ENCODE measurements around the gene HDAC1.

The HDAC1 gene

DNA sequence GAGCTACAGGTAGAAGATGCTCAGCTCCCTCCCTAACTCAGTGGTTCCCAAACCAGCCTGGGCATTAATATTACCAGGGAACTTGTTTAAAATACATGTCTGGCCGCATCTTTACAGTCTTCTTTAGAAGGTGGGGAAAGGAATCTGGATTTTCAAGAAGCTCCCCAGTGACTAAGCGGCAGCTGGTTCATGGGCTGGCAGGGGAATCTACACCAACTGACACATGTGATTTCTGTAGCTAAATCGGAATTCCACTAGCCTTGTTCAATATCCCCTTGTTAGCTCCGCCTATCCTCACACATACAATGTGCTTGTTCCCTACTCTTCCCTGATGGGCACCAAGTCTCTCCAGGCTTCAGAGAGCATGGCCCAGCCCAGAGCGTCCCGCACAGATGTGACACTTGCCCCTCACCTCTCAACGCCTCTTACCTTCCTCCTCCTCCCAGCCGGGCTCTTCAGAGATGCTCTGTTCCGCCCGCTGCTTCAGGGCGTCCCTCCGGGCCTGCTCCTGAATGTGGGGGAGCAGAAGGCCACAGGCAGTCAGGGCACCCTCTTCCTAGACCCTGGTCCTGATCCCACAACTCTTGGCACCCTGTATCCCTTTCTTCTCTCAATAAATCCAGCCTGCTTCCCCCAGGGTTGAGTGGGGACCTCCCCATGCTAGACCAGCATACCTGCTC, 85.8 kb downstream of the HDAC1 start:
- DNase-seq: no peak

DNA sequence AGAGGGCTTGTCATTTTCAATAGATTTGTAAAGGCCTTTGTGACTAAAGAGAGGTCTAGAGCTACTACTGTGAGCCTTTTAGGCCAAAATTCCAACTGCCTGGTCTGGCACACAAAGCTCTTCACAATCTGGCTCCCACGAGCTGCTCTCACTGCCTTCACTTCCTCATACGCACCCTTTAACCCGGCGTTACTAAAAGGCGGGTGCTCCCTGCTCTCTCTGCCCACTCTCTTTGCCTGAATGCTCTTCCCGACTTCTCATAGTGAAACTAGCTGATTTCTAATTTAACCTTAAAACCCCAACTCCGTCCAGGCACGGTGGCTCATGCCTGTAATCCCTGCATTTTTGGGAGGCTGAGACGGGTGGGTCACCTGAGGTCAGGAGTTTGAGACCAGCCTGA, 88.2 kb downstream of the HDAC1 start:
- DNase-seq: no peak
